HG03097 (cell line): Measurements from ENCODE around the gene CEP131.

Experiments
- ATAC-seq: cut with Tn5 transposase; IDR thresholded peaks from one replicate; pipeline ENCODE4 v1.9.1; 2021; ENCODE audit not compliant: unreplicated experiment, low FRiP score

The CEP131 gene

GRCh38 chr17:81239714-81240555 is 17.2 kb upstream of the CEP131 start:
- ATAC-seq: peak; percentile 1

GRCh38 chr17:81238815-81239713 is 16.3 kb upstream of the CEP131 start, which contains the start of the genes NDUFAF8 and TEPSIN:
TSS of gene NDUFAF8 (plus strand) at chr17:81239318. CDS start at chr17:81239364, 46 bp downstream.
TSS of gene TEPSIN (minus strand) at chr17:81239055. CDS start at chr17:81239033, 22 bp downstream.
- ATAC-seq: peak; percentile 85

GRCh38 chr17:81238490-81238814 is 15.7 kb upstream of the CEP131 start:
- peak; percentile 5 for ATAC-seq

GRCh38 chr17:81237591-81238489 is 15.1 kb upstream of the CEP131 start:
- ATAC-seq: no peak

- ATAC-seq: no peak
These were observed 14.0 kb upstream of the CEP131 start for GRCh38 chr17:81236784-81237183.

GRCh38 chr17:81235822-81236740 is 13.3 kb upstream of the CEP131 start:
- no peak for ATAC-seq

GRCh38 chr17:81234940-81235821 is 12.4 kb upstream of the CEP131 start:
- ATAC-seq: no peak

- ATAC-seq: no peak
These were observed 11.7 kb upstream of the CEP131 start for GRCh38 chr17:81234506-81234855.

- ATAC-seq: no peak
These were observed 11.2 kb upstream of the CEP131 start for GRCh38 chr17:81233811-81234505.

- ATAC-seq: no peak
These were observed 10.6 kb upstream of the CEP131 start for GRCh38 chr17:81233316-81233715.

GRCh38 chr17:81232616-81233241 is 10.0 kb upstream of the CEP131 start:
- no peak for ATAC-seq

- no peak for ATAC-seq
These were observed 9.2 kb upstream of the CEP131 start for GRCh38 chr17:81231766-81232581.

- ATAC-seq: no peak
These were observed 8.4 kb upstream of the CEP131 start for GRCh38 chr17:81231121-81231645.

- ATAC-seq: no peak
These were observed 7.5 kb upstream of the CEP131 start for GRCh38 chr17:81230043-81230820.

- ATAC-seq: no peak
These were observed 6.8 kb upstream of the CEP131 start for GRCh38 chr17:81229666-81229920.
